HG03135 (cell line): ENCODE measurements around the gene ITGA8.

Source experiments
- ATAC-seq: cut with Tn5 transposase; IDR thresholded peaks from one replicate; pipeline ENCODE4 v1.9.1; 2021; ENCODE audit warnings: mild to moderate bottlenecking, moderate library complexity; ENCODE audit not compliant: unreplicated experiment

ITGA8 gene

DNA sequence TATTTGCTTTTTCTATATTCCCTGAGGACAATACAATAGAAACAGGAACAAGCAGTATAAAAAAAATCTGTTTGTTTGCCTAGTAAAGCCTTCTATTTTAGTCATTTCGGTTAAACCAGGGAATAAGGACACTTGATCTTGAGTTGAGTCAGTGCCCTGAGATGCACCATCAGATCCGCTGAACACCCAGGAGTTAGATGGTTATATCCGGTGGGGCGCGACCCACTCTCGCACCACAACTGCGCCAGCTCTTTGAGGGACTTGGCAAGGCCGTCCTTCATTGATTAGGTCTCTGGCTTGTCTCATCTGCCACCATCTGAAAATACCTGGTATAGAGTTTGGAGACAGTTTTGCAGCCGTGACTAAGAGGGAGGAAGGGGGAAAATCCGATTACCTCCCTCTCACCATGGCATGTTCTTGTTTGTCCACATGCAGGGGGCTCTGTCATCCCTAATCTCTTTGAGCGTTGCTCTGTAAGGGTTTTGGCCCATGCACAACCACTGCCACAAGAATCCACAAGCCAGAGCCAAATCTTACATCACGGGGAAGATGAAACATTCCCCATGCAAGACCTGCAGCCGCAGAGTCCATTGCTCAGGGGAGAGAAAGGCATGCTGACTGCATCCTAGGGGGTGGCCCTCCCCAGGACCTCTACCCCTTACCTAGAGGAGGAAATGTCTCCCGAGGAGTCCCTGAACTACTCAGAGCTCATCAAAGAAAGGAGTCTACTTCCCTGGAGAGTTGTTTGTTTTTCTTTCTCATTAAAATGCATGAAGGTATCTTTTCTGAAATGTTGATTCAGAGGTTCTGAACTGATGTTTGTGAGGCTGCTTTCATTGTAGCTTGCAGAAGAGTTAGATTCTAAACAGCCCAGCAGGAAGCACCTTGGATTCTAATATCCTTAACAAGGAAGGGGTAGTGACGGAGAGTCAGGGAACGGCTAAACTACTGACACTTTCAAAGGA, 247.0 kb downstream of the ITGA8 start:
- ATAC-seq: no peak

GRCh38 chr10:15472008-15472407, 247.7 kb downstream of the ITGA8 start:
- ATAC-seq: no peak

- ATAC-seq: no peak
Measured at GRCh38 chr10:15469111-15469510, 250.6 kb downstream of the ITGA8 start.

- no peak for ATAC-seq
Measured at GRCh38 chr10:15464381-15464780, 255.3 kb downstream of the ITGA8 start.
